Stimulated activated CD8-positive, alpha-beta memory T cell treated with anti-CD3 and anti-CD28 coated beads, Interleukin-4, amount 100 ng/mL, for 48 hours (primary cell): ENCODE results near the gene HIP1.
A peak's percentile ranks its signal among the peaks of the same experiment; 100 is the strongest.
"Not testable (repeated sequence)": the region's sequence is repeated elsewhere in the genome, so short reads cannot be mapped to it uniquely, and the experiment has no call there.

Experiments used
- DNase-seq: peaks from one replicate; pipeline ENCODE4 v3.0.0-alpha.2; 2020

The HIP1 gene

GRCh38 chr7:75639071-75639885 is 99.5 kb downstream of the HIP1 start:
- DNase-seq = peak; percentile 57

- no peak for DNase-seq
Observed at GRCh38 chr7:75638594-75639070, 100.1 kb downstream of the HIP1 start.

- DNase-seq = no peak
Observed at GRCh38 chr7:75637854-75638593, 100.7 kb downstream of the HIP1 start.

GRCh38 chr7:75635036-75635435 is 103.7 kb downstream of the HIP1 start:
- DNase-seq = no peak

GRCh38 chr7:75632587-75632986 is 106.2 kb downstream of the HIP1 start:
- not testable (repeated sequence) for DNase-seq

- no peak for DNase-seq
Observed at GRCh38 chr7:75631711-75632110, 107.0 kb downstream of the HIP1 start.

DNA sequence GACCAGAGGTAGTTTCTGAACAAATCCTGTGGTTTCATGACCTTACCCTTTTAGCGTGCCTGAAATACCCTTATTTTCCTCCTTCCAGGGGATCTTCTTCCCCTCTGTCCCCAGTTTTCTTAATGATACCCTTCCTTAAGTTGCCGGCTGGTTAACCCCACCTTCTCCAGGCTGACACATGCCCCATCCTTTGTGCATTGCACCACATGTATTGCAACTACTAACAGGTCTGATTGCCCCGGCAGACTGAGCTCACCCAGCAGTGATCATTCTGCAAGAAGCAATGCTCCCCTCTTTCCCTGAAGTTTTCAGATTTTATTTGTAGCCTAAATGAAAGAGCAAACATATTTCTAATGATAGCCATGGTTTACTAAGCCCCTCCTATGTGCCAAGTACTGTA is 108.2 kb downstream of the HIP1 start:
- DNase-seq = no peak

DNA sequence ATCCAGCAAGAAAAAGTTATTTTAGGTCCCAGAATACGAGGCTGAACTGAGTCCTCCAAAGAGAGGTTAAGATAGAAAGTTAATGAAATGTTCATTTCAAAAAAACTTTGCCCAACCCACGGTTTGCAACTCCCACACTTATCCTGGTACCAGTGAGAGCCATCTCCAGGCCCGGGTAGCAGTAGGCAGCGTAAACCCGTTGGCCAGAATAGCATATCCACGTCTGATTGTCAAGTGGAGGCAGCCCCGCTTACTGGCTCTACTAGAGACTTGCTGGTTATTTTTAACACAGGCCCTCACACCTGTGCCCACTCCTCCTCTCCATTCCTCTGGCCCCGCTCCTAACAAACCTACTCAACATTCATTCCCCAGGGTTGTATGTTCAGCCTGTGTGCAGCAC is 109.7 kb downstream of the HIP1 start:
- no peak for DNase-seq

DNA sequence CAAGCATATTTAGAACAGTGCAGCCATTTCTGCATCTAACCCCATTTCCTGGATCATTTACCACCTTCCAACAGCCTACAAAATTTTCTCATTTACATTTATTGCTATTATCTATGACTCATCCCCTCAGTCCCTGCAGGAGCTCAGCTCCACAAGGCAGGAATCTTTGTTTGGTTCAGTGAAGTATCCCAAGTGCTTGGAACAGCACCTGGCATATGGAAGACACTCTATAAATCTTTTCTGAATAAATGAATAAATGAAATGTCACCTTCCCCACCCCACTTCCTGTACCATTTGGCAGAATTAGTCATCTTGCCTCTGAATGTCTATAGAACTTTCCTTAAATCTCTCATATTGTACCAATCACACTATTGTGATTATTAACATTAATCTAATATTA is 110.7 kb downstream of the HIP1 start:
- no peak for DNase-seq

GRCh38 chr7:75626954-75627353 is 111.8 kb downstream of the HIP1 start:
- no peak for DNase-seq

DNA sequence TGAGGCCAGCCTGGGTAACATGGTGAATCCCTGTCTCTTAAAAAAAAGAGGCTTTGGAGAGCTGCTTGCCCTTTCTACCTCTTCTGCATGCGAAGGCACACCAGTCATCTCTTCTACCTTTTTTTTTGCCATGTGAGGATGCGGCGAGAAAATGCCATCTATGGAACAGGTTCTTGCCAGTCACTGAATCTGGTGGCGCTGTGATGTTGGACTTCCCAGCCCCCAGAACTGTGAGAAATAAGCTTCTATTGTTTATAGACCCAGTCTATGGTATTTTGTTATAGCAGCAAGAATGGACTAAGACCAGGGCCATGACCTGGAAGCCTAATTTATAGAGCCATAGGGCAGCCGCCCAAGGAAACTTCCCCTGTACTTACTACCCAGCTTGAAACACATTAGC is 112.9 kb downstream of the HIP1 start:
- DNase-seq = no peak

GRCh38 chr7:75624134-75624832 is 114.5 kb downstream of the HIP1 start:
- DNase-seq = no peak

- no peak for DNase-seq
Observed at GRCh38 chr7:75623390-75624133, 115.2 kb downstream of the HIP1 start.

GRCh38 chr7:75621124-75621523 is 117.6 kb downstream of the HIP1 start:
- no peak for DNase-seq

DNA sequence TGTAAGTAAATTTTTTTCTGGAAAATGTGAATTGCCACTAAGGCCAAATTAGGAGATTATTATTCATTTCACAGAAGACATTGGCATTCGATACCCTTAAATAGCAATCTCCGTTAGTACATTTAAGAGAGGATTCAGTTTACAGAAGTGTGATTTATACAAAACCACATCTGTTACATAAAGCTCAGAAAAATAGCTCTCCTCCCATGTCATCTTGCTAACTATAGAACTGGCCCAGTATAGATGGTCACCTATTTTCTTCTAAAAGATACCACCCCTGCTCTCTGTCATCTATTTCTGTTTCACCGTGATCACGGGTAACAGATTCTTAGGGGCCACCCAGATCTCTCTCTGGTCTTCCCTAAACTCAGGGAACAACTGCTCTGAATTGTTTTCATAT is 119.1 kb downstream of the HIP1 start:
- no peak for DNase-seq

- peak; percentile 71 for DNase-seq
Observed at GRCh38 chr7:75617634-75618234, 121.0 kb downstream of the HIP1 start.

DNA sequence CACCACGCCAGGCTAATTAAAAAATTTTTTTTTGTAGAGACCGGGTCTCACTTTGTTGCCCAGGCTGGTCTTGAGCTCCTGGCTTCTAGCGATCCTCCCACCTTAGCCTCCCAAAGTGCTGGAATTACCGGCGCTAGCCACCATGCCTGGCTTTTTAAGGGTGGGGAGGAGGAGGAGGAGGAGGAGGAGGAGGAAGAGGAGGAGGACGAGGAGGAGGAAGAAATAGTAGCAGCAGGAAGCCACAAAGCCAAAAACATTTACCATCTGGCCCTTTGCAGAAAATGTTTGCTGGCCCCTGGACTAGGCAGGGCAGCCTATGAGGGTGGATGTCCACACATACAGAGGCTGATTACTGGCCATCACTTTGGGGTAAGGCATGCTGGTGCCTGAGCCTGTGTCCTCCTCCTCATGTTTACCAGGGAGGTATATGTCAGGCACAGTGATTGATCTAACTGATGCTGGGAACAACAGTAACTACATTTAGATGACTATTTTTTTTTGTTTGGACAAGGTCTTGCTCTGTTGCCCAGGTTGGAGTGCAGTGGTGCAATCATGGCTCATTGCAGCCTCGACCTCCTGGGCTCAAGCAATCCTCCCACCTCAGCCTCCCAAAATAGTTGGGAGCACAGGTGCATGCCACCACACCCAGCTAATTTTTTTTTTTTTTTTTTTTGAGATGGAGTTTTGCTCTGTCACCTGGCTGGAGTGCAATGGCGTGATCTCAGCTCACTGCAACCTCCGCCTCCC is 122.1 kb downstream of the HIP1 start:
- DNase-seq = no peak

GRCh38 chr7:75614401-75614800 is 124.3 kb downstream of the HIP1 start:
- no peak for DNase-seq

DNA sequence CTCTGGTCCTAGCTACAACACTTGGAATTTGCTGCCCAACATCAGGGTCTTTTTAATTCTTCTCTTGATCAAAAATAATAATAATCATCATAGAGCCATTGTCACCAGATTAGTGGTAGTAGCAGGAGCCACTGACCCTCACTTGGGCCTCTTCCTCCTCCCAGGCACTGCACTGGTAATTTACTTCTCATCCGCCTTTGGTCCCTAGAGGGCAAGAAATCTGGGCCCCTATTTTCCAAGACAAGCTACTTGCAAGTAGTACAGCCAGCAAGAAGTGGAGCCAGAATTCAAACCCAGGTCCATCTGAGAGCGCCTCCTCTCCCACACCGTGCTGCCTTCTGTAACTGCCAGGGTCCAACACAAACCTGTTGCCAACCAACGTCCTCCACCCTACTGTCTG is 125.4 kb downstream of the HIP1 start:
- no peak for DNase-seq

DNA sequence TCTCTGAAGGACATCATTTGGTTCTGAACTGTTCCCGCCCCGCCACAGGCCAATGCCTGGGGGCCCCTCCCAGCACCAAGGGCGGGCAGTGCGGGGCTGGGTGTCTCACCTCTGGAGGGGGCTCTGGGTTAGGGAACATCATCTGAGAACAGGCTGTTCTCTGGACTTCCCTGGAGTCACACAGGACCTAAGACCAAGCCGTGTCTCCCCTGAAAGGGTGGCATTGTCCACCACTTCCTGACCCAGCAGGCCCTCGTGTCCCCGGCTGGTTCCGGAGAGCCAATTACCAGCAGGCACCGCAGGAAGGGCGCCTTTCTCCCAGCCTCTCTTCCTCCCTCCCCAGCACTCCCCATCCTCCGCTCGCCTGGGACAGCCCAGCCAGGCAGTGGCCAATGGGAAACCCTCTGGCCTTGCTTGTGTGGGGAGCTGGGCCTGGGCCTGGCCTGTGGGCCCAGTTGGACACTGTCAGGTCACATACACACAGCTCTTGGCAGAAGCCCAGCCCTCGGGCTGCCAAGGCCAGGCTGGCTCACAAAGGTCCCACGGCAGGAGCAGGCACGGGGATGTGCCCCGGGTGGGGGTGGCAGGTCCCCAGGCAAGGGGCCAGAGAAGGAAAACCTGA is 127.1 kb downstream of the HIP1 start:
- DNase-seq = no peak

DNA sequence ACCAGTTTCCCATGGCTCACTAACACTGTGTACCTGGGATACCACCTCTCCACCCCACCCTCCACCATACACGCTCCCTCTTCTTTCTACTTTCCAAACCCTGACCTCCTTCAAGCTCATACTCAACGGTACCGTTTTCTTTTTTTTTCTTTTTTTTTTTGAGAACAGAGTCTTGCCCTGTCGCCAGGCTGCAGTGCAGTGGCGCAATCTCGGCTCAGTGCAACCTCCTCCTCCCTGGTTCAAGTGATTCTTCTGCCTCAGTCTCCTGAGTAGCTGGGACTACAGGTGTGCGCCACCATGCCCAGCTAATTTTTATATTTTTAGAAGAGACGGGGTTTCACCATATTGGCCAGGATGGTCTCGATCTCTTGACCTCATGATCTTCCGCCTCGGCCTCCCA is 129.3 kb downstream of the HIP1 start:
- not testable (repeated sequence) for DNase-seq
